Activated CD4-positive, CD25-positive, alpha-beta regulatory T cell treated with anti-CD3 and anti-CD28 coated beads, Interleukin-2, amount 50 U/mL, for 24 hours (primary cell): Measurements from ENCODE around the gene FAM83D.
"Not testable (repeated sequence)": the region's sequence is repeated elsewhere in the genome, so short reads cannot be mapped to it uniquely, and the experiment has no call there.

ENCODE experiments used
- ATAC-seq, 2 donors: fragments of 150-1000 bp; cut with Tn5 transposase; one replicate each; pipeline ENCODE4 v1.10.0; 2021; ENCODE audit warnings: mild to moderate bottlenecking in 1 of 2, moderate library complexity in 1 of 2

Gene FAM83D

DNA sequence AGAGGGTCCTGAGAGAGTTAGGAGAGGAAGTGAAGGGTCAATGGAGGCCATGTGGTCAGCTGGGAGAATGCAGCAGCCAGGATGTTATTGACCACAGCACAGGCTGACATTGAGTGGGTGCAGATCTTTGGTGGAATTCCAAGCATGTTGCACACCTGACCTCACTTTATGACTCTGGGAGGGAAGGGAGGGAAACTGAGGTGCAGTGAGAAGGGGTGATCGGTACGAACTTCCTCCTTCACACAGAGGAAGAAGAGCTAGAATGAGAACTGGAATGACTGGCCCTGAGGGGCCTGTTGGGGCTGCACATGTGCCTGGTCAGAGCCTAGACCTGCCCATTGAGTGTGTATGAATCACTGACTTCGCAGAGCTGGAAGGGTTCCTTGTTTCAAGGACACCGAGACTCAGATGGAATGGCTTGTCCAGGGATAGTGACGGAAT is 9.8 kb downstream of the FAM83D start:
- ATAC-seq = no peak

- ATAC-seq = no peak
Measured at GRCh38 chr20:38937000-38937399, 10.8 kb downstream of the FAM83D start.

DNA sequence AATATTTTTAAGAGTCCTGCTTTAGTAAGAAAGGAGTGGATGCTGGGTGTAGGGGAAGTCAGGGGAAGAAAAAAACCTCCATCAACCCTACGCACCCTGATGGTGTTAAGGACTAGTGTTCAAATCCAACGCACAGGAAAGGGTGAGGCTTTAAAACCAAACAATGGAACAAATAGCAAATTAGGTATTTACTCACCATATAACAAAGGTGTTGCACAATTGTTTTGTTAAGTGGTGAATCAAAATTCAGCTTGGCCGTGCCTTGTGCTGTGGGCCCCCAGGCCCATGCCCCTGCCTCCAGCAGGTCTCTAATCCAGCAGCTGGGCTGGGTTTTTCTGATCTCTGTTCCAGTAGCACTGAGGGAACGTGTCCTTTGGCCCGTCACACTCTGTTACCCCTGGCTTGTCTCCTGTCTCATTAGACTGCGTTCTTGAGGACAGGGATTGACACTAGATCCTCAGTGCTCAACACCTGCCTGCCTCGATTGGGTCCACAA is 11.8 kb downstream of the FAM83D start:
- ATAC-seq = no peak

DNA sequence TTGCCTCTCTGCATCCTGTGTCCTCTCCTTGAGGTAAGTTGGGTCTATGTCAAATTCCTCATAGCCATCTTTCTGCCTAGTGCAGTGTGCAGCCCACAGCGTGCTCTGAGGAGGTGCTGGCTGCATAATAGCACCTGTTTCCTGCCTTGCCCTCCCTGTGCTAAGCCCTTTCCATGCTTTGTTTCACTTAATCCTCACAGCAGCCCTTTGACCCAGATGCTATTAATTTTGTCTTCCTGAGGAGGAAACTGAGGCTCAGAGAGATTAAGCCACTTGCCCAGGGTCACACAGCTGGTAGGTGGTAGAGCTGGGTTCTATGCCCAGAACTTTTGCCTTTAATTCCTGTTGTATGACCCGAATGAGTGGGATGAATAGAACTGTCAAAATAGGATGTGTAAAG is 13.5 kb downstream of the FAM83D start:
- ATAC-seq = no peak

- no peak for ATAC-seq
Measured at GRCh38 chr20:38940644-38941043, 14.4 kb downstream of the FAM83D start.

- no peak for ATAC-seq
Measured at GRCh38 chr20:38941726-38942389, 15.6 kb downstream of the FAM83D start.

GRCh38 chr20:38945012-38945411 is 18.8 kb downstream of the FAM83D start:
- ATAC-seq = no peak

DNA sequence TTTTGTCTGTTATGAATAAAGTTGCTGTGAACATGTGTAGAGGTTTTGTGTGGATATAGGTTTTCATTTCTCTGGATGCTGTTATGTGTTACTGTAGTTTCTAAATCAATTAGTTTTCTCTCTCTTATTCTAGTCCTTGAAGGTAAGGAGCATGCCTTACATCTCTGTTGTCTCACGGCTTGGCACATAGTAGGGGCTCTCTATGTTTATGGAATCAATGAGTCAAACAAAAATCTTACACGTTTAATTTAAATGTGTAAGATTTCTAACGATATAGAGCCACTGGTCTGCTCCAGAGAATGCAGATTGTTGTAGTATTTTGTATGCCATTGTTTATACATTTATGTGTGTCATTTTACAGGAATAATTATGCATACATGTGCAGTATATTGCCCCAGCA is 20.6 kb downstream of the FAM83D start:
- no peak for ATAC-seq

DNA sequence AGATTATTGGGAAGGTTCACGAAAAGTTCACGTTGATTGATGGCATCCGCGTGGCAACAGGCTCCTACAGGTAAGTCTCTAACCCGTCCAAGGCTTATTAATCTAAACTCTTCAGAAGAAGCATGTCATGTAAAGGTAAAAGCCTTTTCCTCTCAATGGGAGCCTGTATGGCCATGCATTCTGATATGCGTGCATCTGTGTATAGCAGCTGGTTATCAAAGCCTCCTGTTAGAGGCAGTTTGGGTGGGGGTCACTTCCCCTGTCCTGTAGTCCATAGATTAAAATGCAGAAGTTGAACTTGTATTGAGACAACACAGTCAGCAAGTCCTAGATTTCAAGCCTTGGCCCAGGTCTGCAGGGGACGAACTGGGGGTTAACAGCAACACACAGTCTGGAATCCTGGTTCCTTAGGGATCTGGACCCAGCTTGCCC is 21.7 kb downstream of the FAM83D start:
- no peak for ATAC-seq

DNA sequence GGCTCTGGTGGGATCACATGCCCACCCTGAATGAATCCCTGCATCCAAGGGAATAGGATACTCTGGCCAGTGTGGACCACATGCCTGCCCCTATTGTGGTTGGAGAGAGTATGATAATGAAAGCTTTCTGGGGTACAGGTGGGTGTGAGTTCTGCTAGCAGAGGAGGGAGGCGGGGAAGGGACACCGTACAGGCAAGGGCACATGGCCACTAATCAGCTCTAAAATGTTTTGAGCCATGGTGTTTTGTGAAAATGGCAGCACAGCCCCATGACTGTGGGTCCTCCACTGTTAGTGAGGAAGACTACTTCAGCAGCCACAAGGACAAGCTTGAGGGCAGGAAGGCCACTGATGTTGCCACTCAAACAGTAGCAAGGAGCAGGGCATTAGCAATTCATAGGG is 24.0 kb downstream of the FAM83D start:
- ATAC-seq = no peak

DNA sequence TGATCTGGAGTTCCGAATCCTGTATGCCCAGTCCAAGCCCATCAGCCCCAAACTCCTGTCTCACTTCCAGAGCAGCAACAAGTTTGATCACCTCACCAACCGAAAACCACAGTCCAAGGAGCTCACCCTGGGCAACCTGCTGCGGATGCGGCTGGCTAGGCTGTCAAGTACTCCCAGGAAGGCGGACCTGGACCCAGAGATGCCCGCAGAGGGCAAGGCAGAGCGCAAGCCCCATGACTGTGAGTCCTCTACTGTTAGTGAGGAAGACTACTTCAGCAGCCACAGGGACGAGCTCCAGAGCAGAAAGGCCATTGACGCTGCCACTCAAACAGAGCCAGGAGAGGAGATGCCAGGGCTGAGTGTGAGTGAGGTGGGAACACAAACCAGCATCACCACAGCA is 25.4 kb downstream of the FAM83D start:
- ATAC-seq = no peak

- no peak for ATAC-seq
Measured at GRCh38 chr20:38952153-38952552, 25.9 kb downstream of the FAM83D start.

GRCh38 chr20:38953630-38954340 is 27.6 kb downstream of the FAM83D start:
- ATAC-seq = no peak

GRCh38 chr20:38957235-38957876 is 31.1 kb downstream of the FAM83D start:
- ATAC-seq = no peak

DNA sequence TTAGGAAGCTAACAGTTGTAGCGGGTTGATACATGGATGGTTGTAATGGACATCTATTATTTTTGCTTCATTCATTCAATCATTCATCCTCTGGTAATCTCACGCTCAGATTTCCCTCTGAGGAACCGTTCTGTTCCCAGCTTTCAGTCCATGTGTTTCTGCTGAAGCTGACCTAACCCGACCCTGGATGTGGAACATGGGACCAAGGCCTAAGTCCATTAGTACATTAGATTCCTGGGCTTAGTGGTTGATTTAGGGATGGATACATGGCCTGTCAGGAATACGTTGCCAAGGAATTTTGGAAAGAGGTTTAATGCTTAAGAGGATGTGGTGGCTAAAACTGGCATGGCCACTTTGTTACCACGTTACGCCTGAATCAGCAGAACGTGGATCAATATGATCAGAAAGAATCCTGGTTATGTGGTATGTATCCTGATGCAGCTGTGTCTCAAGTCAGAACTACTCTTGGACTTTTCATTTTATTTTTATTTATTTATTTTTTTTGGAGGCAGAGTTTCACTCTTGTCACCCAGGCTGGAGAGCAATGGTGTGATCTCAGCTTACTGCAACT is 31.8 kb downstream of the FAM83D start:
- ATAC-seq = no peak

DNA sequence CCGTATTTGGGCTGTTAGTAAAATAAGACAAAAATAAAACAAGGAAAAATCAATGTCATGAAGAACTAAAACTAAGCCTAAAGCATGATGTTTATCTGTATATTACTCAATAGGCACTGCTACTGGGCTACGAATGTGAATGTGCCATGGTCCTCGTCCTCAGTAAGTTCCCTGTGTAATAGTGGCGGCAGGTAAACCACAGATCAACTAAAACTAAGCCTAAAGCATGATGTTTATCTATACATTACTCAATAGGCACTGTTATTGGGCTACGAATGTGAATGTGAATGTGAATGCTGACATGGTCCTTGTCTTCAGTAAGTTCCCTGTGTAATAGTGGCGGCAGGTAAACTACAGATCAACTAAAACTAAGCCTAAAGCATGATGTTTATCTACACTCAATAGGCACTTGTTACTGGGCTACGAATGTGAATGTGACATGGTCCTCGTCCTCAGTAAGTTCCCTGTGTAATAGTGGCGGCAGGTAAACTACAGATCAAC is 34.0 kb downstream of the FAM83D start:
- ATAC-seq = not testable (repeated sequence)

GRCh38 chr20:38961530-38962043 is 35.4 kb downstream of the FAM83D start:
- no peak for ATAC-seq

GRCh38 chr20:38962044-38962927 is 36.1 kb downstream of the FAM83D start, which contains the start of gene DHX35:
TSS of gene DHX35 (plus strand) at chr20:38962344. CDS start at chr20:38962368, 24 bp downstream.
- peak; percentile 97 to 99 for ATAC-seq

DNA sequence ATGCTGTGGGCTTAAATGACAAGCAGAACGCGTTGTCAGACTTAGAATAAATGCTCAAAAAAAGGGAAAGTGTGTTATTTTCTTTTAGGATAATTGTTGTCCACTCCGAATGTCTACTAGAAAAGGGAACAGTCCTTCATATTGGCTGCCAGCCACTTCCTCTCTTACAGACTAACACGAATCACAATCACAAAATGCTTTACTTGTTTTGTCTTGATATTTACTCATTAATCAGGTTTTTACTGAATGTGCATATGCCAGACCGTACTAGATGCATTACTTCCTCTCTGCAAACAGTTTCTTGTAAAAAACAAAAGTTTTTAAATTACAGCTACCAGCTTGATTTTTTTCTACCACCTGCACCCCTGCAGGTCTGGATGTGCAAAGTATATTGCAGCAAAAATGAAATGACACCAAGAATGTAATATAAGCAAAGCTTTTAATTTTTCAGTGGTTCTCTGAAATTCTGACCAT is 36.7 kb downstream of the FAM83D start:
- no peak for ATAC-seq

GRCh38 chr20:38963745-38964144 is 37.5 kb downstream of the FAM83D start:
- no peak for ATAC-seq

DNA sequence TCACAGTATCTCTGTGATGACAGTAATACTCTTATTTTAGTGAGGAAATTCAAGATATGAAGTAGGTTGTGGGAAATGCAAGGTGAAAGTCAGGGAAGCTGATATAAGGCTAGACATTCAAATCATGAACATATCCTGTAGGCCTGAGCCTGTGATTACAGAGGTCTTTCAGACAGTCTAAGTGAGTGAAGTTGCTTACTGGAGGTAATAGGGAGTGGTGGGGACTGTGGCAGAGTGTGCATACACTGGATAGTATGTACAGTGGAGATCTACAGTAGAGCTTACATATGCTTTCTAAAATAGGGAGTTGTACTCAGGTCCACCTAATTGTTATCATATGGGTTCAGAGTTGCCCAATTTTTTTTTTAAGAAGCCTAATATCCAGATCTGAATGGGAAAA is 39.0 kb downstream of the FAM83D start:
- ATAC-seq = no peak

- ATAC-seq = no peak
Measured at GRCh38 chr20:38968090-38968489, 41.9 kb downstream of the FAM83D start.
